ENCODE results near the gene CACNA1E.
"Not testable (repeated sequence)": the region's sequence is repeated elsewhere in the genome, so short reads cannot be mapped to it uniquely, and the experiment has no call there.

CACNA1E gene

DNA sequence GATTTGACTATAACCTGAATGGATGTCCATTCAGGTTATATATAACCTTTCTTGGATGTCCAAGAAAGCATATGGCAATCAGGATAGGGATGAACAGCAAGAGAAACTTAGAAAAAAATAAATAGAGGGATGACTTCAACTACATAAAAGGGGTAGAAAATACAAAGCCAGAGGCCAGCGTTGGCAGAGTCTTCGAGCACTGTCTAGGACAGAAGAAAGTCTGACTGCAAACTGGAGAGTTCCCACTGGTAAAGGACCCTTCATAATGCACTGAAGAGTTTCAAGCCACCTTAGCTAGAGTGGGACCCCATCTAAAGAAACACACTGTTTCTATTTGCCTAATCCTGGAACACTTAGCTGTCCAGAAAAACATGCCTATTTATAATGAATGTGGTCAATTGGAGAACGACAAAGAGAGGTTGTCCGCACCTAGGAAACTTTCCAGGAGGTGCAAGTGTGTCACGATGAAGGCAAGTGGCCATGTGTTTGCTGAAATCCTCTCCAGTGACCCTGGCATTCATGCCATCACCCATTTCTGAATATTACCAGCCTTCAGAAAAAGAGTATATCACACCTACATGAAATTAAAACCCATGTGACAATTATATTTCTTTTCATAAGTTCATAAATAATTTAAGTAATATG, 362.8 kb downstream of the CACNA1E start:
- no peaks in the 10 kb centered on the region for H3K36me3 ChIP-seq (ENCODE audit: insufficient read depth, low read depth, low read length)
- H3K9ac ChIP-seq (ENCODE audit: low read depth, low read length): no peak overlapping the region

DNA sequence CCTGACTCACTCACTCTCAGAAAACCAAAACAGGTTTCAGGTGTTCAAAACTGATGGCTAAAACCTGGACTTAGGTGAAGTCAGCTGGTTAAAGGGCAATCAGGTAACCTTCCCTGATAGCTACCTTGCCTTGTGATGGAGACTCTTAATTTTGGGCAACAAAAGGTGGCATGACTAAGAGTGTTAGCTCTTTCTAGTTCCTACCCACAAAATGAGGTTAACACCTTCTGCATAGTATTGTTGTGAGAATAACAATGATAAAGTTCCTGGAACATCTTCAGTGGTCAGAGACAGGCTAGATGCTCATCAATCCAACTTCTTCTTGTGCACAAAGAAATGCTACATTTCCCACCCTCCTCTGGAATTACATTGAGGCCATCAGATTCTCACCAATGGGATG, 363.4 kb downstream of the CACNA1E start:
- no peak overlapping the region for H3K27ac ChIP-seq (ENCODE audit: low read length)
- H3K4me3 ChIP-seq (ENCODE audit: low read length): no peak overlapping the region
- H3K27me3 ChIP-seq (ENCODE audit: insufficient read depth, low read length): no peaks in the 10 kb centered on the region
- H3K4me1 ChIP-seq (ENCODE audit: insufficient read depth, low read length): no peaks in the 10 kb centered on the region
- H3K36me3 ChIP-seq (ENCODE audit: insufficient read depth, low read depth, low read length): no peaks in the 10 kb centered on the region
- no peak overlapping the region for H3K9ac ChIP-seq (ENCODE audit: low read depth, low read length)
- H3K9me3 ChIP-seq (ENCODE audit: insufficient read depth, low read depth, low read length): no peaks in the 10 kb centered on the region

More for the DNA sequence above, 362.8 kb downstream of the CACNA1E start:
- Histone ChIP-seq H3K4me3 (ENCODE audit: low read length) (no peak overlapping the region), H3K27me3 (ENCODE audit: insufficient read depth, low read length) (no peaks in the 10 kb centered on the region), H3K9me3 (ENCODE audit: insufficient read depth, low read depth, low read length) (no peaks in the 10 kb centered on the region), H3K27ac (ENCODE audit: low read length) (no peak overlapping the region), H3K4me1 (ENCODE audit: insufficient read depth, low read length) (no peaks in the 10 kb centered on the region)

DNA sequence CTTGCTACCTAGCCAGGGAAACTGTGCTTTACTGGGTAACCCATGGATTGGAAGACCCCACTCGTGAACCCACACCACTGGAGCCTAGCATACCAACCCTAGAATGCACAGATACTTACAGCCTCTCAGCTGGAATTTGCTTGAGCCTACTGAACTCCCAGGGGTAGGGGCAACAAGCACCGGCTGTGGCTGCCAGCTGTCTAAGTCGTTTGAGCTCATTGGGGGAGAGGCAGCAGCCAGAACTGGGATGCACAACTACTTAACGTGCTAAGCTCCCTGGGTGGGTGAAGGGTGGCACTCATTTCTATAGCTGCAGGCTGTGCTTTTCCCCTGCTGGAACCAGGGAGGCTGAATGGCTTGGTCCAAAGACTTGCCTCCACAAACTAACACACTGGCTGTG, 365.8 kb downstream of the CACNA1E start:
- Histone ChIP-seq H3K36me3 (ENCODE audit: insufficient read depth, low read depth, low read length) (no peaks in the 10 kb centered on the region), H3K4me1 (ENCODE audit: insufficient read depth, low read length) (no peaks in the 10 kb centered on the region), H3K9me3 (ENCODE audit: insufficient read depth, low read depth, low read length) (no peaks in the 10 kb centered on the region), H3K9ac (ENCODE audit: low read depth, low read length) (no peak overlapping the region), H3K27me3 (ENCODE audit: insufficient read depth, low read length) (no peaks in the 10 kb centered on the region), H3K4me3 (ENCODE audit: low read length) (no peak overlapping the region), H3K27ac (ENCODE audit: low read length) (no peak overlapping the region)

DNA sequence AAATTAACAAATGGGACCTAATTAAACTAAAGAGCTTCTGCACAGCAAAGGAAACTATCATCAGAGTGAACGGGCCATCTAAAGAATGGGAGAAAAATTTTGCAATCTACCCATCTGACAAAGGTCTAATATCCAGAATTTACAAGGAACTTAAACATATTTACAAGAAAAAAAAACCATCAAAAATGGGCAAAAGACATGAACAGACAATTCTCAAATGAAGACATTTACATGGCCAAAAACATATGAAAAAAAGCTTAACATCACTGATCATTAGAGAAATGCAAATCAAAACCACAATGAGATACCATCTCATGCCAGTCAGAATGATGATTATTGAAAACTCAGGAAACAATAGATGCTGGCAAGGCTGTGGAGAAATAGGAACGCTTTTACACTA, 370.9 kb downstream of the CACNA1E start:
- H3K9ac ChIP-seq (ENCODE audit: low read depth, low read length); H3K27me3 ChIP-seq (ENCODE audit: insufficient read depth, low read length); H3K27ac ChIP-seq (ENCODE audit: low read length); H3K4me1 ChIP-seq (ENCODE audit: insufficient read depth, low read length); H3K4me3 ChIP-seq (ENCODE audit: low read length); H3K36me3 ChIP-seq (ENCODE audit: insufficient read depth, low read depth, low read length); H3K9me3 ChIP-seq (ENCODE audit: insufficient read depth, low read depth, low read length): not testable (repeated sequence)

DNA sequence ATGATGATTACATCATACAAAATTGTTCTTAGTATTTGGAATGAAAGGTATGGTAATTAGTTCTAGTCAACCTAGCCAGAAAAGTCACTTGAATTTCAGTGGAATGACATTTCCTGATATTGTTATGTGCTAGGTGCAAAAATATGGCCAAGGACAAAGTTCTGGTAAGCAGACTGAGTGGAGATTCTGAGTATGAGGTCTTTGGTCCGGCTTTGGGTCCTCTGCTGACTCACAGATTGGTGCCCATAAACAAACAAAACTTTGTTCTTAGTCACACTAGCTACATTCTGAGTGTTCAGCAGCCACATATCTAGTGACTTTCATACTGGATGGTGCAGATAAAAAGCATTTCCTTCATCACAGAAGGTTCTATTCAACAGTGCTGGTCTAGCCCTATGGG, 372.1 kb downstream of the CACNA1E start:
- Histone ChIP-seq H3K9me3 (ENCODE audit: insufficient read depth, low read depth, low read length) (no peaks in the 10 kb centered on the region; the same call in 1 of the 2 replicates), H3K4me1 (ENCODE audit: insufficient read depth, low read length) (no peaks in the 10 kb centered on the region), H3K4me3 (ENCODE audit: low read length) (no peak overlapping the region), H3K27ac (ENCODE audit: low read length) (no peak overlapping the region), H3K27me3 (ENCODE audit: insufficient read depth, low read length) (no peaks in the 10 kb centered on the region), H3K36me3 (ENCODE audit: insufficient read depth, low read depth, low read length) (no peaks in the 10 kb centered on the region), H3K9ac (ENCODE audit: low read depth, low read length) (no peak overlapping the region)
